Measurements from ENCODE around the gene FAM193B. TPM values are rescaled to one million over a fixed set of nuclear protein-coding genes. Genes with fewer than 3 reads are reported as not detected.

FAM193B gene
- polyA plus RNA-seq, 2 donors, result 42.2 to 141 TPM

DNA sequence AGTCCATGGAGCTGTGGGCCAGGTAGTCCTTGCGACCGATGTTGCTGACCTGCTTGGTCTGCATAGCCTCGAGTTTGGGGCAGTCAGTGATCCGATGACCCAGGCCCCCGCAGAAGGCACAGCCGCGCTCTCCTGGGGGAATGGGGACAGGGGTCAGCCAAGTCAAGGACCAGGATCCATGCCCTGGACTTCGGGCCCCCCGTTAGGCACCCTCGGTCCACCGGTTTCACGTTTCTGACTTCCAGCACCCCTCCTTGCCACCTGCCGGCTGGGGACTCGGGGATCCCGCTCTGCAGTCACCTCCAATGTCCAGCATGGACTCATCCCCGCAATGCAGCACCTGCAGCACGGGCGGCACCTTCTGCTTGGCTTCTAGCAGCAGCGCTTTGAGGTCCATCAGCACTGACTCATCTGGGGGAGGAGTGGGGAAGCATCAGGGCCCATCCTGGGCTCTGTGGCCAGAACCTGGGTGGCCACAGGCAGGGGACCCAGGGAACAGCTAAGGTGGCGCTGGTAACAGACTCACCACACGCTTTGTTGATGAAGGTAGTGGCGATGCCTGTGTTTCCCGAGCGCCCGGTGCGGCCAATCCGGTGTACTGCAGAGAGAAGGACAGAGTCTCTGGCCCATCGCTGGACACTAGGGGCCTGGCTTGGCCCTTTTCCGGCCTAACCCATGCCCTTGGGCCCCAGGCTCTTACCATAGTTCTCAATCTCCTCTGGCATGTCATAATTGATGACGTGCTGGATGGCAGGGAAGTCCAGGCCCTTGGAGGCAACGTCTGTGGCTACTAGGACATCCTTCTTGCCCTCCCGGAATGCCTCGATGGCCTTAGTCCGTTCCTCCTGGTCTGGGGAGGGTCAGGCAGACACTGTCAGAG lies 42.3 kb downstream of the FAM193B start:
- 93 to 94% methylated on average over 33 to 34 of the region's 34 CpGs for WGBS, 2 donors
- H3K27ac ChIP-seq (ENCODE audit: low read depth in 2 of 2, low read length in 1 of 2), result no peak overlapping the region
- H3K4me1 ChIP-seq (ENCODE audit: control insufficient read depth in 2 of 2, insufficient read depth in 2 of 2, low read length in 1 of 2), result peaks cover 3 to 8% of the 10 kb centered on the region in 2 donors
- H3K9me3 ChIP-seq (ENCODE audit: control insufficient read depth in 2 of 2, insufficient read depth in 1 of 2, low read depth in 1 of 2, low read length in 1 of 2), result no peaks in the 10 kb centered on the region
- peaks cover 24 to 44% of the 10 kb centered on the region in 2 donors for H3K36me3 ChIP-seq (ENCODE audit: control insufficient read depth in 2 of 2, insufficient read depth in 2 of 2, low read length in 1 of 2)
- no peak overlapping the region for H3K4me3 ChIP-seq (ENCODE audit: low read depth in 1 of 2, low read length in 2 of 2)
- no peaks in the 10 kb centered on the region for H3K27me3 ChIP-seq (ENCODE audit: control insufficient read depth in 1 of 2, insufficient read depth in 2 of 2, low read length in 2 of 2)

DNA sequence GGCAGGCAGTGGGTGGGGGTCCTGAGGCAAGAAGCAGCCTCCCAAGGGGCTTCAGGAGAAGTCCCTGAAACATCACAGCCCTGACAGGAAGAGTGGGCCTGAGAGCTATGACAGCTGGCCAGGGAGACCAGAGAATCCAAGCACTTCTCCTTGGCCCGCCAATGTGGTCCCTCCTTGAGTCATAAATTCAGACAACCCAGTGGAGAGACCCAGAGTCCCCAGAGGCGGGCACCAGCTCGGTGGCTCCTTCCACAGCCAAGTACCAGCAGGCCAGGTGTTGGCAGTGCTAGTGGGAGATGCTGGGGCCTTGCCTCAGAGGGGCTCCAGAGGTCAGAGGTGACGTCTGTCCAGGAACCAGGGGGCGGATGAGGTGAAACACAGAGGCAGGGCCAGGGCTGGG lies 43.2 kb downstream of the FAM193B start:
- 82 to 83% methylated on average over 5 of the region's 5 CpGs for WGBS, 2 donors
- no peak overlapping the region for H3K27ac ChIP-seq (ENCODE audit: low read depth in 2 of 2, low read length in 1 of 2)

DNA sequence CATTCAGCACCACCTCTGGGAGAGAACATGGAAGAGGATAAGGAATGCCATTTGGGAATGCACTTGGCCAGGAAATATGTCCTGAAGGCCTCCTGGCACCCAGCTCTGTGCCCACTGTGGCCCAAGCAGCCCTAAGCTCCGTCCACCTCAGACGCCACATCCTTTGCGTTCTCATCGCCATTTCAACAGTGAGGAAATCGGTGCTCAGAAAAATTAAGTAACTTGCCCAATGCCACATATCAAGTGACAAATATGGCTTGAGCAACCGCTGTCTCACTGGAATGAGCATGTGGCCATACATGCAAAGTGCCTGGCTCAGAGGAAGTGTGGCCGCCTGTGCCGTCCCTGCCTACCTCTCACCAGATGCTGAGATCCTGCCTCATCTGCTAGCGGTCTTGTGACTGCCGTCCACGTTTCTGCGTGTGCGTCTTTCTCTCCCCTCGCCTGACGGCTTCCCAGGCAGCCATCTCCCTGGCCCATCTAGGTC lies 43.8 kb downstream of the FAM193B start:
- no peaks in the 10 kb centered on the region for H3K27me3 ChIP-seq (ENCODE audit: control insufficient read depth in 1 of 2, insufficient read depth in 2 of 2, low read length in 2 of 2)
- 84 to 85% methylated on average over 15 of the region's 15 CpGs for WGBS, 2 donors
- peaks cover under 1 to 3% of the 10 kb centered on the region in 2 donors for H3K4me1 ChIP-seq (ENCODE audit: control insufficient read depth in 2 of 2, insufficient read depth in 2 of 2, low read length in 1 of 2)
- peaks cover 23 to 44% of the 10 kb centered on the region in 2 donors for H3K36me3 ChIP-seq (ENCODE audit: control insufficient read depth in 2 of 2, insufficient read depth in 2 of 2, low read length in 1 of 2)
- H3K27ac ChIP-seq (ENCODE audit: low read depth in 2 of 2, low read length in 1 of 2), result no peak overlapping the region
- H3K4me3 ChIP-seq (ENCODE audit: low read depth in 1 of 2, low read length in 2 of 2), result no peak overlapping the region
- H3K9me3 ChIP-seq (ENCODE audit: control insufficient read depth in 2 of 2, insufficient read depth in 1 of 2, low read depth in 1 of 2, low read length in 1 of 2), result no peaks in the 10 kb centered on the region

More for the DNA sequence above, 43.2 kb downstream of the FAM193B start:
- Histone ChIP-seq H3K4me3 (ENCODE audit: low read depth in 1 of 2, low read length in 2 of 2) (no peak overlapping the region), H3K27me3 (ENCODE audit: control insufficient read depth in 1 of 2, insufficient read depth in 2 of 2, low read length in 2 of 2) (no peaks in the 10 kb centered on the region), H3K9me3 (ENCODE audit: control insufficient read depth in 2 of 2, insufficient read depth in 1 of 2, low read depth in 1 of 2, low read length in 1 of 2) (no peaks in the 10 kb centered on the region), H3K36me3 (ENCODE audit: control insufficient read depth in 2 of 2, insufficient read depth in 2 of 2, low read length in 1 of 2) (peaks cover 24 to 44% of the 10 kb centered on the region in 2 donors), H3K4me1 (ENCODE audit: control insufficient read depth in 2 of 2, insufficient read depth in 2 of 2, low read length in 1 of 2) (peaks cover 3 to 6% of the 10 kb centered on the region in 2 donors)

DNA sequence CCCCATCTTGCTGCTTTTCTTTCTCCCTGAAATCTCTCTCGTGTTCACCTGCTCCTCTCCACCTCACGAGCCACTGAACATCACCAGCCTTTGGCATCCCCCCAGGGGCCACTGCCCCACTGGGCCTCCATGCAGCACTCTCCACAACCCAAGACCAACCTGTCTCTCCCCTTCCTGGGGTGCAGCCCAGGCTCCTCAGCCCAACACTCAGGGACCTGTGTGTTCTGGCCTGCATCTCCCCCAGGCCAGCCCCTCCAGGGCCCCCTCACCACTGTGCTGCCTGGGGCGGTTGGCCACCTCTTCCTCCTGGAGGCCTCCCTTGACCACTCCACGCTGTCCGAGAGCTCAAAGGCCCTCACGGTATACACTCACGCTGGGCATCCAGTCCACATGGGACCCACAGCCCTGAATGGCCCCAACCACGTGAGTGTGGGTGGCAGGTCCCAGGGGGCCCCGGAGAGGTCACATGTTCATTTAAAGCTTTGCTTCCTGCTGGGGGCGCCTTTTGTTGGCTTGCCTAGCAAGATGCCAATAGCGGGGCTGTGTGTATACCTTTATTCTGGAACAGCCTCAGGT lies 44.3 kb downstream of the FAM193B start:
- H3K4me1 ChIP-seq (ENCODE audit: control insufficient read depth in 2 of 2, insufficient read depth in 2 of 2, low read length in 1 of 2), result peaks cover 0 to 3% of the 10 kb centered on the region in 2 donors
- peaks cover 20 to 44% of the 10 kb centered on the region in 2 donors for H3K36me3 ChIP-seq (ENCODE audit: control insufficient read depth in 2 of 2, insufficient read depth in 2 of 2, low read length in 1 of 2)
- H3K27me3 ChIP-seq (ENCODE audit: control insufficient read depth in 1 of 2, insufficient read depth in 2 of 2, low read length in 2 of 2), result no peaks in the 10 kb centered on the region
- no peak overlapping the region for H3K27ac ChIP-seq (ENCODE audit: low read depth in 2 of 2, low read length in 1 of 2)
- 66 to 69% methylated on average over 11 of the region's 11 CpGs for WGBS, 2 donors
- H3K4me3 ChIP-seq (ENCODE audit: low read depth in 1 of 2, low read length in 2 of 2), result no peak overlapping the region
- no peaks in the 10 kb centered on the region for H3K9me3 ChIP-seq (ENCODE audit: control insufficient read depth in 2 of 2, insufficient read depth in 1 of 2, low read depth in 1 of 2, low read length in 1 of 2)

DNA sequence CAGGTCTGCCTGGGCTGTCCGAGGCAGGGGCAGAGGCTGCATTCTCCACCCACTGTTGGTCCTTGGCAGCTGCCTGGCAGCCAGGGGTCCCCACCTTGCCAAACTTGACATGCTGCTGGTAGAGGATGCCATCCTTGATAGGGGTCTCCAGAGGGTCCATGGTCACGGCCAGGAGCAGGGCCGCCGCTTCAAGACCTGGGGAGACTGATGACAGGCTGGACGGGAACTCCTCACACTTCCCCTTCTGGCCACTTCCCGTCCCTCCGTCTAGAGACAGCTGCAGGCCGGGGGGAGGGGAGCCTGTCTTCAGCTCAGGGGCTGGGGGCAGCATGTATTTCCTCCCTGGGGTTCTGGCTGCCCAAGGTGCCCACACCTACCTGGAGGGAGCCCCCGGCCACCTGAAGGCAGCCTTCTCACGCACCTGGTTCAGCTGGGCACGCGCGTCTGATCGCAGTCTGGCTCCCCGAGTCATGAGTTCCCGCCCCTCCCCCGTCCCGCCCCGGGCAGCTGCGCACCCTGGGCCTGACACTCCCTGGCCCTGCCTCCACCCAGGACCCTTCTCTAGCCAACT lies 44.9 kb downstream of the FAM193B start, which contains the start of gene DOK3:
Gene DOK3, minus strand, starts transcription at position 446 of the 571 bp plus-strand sequence. Its CDS starts 286 bp downstream, at position 160.
- no peak within 1 kb of the TSS for H3K4me3 ChIP-seq (ENCODE audit: low read depth in 1 of 2, low read length in 2 of 2)
- no peaks in the 10 kb centered on the region for H3K9me3 ChIP-seq (ENCODE audit: control insufficient read depth in 2 of 2, insufficient read depth in 1 of 2, low read depth in 1 of 2, low read length in 1 of 2)
- H3K27ac ChIP-seq (ENCODE audit: low read depth in 2 of 2, low read length in 1 of 2), result peak within 1 kb of the TSS in 1 of 2 donors; percentile 2
- H3K4me1 ChIP-seq (ENCODE audit: control insufficient read depth in 2 of 2, insufficient read depth in 2 of 2, low read length in 1 of 2), result no peaks in the 10 kb centered on the region
- peaks cover 20 to 38% of the 10 kb centered on the region in 2 donors for H3K36me3 ChIP-seq (ENCODE audit: control insufficient read depth in 2 of 2, insufficient read depth in 2 of 2, low read length in 1 of 2)
- no peaks in the 10 kb centered on the region for H3K27me3 ChIP-seq (ENCODE audit: control insufficient read depth in 1 of 2, insufficient read depth in 2 of 2, low read length in 2 of 2)
- WGBS, 2 donors, result 33 to 45% methylated on average over 20 of the region's 20 CpGs

DNA sequence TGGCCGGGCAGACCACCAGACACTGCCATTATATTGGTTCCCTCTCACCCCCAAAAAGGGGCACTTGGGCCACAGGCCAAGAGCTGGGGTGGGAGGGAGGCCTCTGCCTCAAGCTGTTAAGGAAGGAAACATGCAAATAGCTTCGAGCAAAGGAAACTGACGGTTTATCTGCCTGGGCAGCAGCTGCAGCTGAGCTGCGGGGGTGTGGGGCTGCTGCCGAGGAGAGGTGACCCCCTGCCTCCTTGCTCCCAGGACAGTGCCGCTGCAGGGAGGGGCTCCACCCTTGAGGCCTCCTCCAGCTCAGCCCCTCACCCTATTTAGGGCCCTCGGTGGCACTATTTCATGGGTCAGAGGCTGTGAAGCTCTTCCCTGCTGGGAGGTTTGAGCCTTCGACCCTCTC lies 45.5 kb downstream of the FAM193B start:
- Histone ChIP-seq H3K27me3 (ENCODE audit: control insufficient read depth in 1 of 2, insufficient read depth in 2 of 2, low read length in 2 of 2) (no peaks in the 10 kb centered on the region), H3K4me1 (ENCODE audit: control insufficient read depth in 2 of 2, insufficient read depth in 2 of 2, low read length in 1 of 2) (no peaks in the 10 kb centered on the region), H3K4me3 (ENCODE audit: low read depth in 1 of 2, low read length in 2 of 2) (no peak overlapping the region), H3K27ac (ENCODE audit: low read depth in 2 of 2, low read length in 1 of 2) (peak overlapping the region in 1 of 2 donors; percentile 2), H3K36me3 (ENCODE audit: control insufficient read depth in 2 of 2, insufficient read depth in 2 of 2, low read length in 1 of 2) (peaks cover 20 to 34% of the 10 kb centered on the region in 2 donors), H3K9me3 (ENCODE audit: control insufficient read depth in 2 of 2, insufficient read depth in 1 of 2, low read depth in 1 of 2, low read length in 1 of 2) (no peaks in the 10 kb centered on the region)
- 61 to 66% methylated on average over 8 of the region's 8 CpGs for WGBS, 2 donors

DNA sequence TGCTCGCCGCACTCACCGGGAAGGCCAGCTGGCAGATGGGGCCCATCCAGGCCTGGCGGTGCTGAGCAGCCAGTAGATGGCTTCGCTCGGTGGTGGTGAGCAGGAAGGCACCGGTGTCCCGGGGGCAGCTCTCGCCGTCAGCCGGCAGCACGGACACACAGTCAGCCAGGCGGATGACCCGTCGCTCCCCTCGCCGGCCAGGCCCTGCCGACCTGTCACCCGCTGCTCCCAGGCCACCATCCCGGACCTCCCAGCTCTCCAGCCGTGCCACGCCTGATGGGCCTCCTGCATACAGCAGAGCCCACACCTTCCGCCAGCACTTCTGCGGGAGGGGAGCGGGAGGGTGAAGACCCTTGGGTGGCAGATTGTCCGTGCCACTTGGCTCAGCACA lies 46.1 kb downstream of the FAM193B start:
- H3K4me1 ChIP-seq (ENCODE audit: control insufficient read depth in 2 of 2, insufficient read depth in 2 of 2, low read length in 1 of 2), result no peaks in the 10 kb centered on the region
- H3K9me3 ChIP-seq (ENCODE audit: control insufficient read depth in 2 of 2, insufficient read depth in 1 of 2, low read depth in 1 of 2, low read length in 1 of 2), result no peaks in the 10 kb centered on the region
- WGBS, 2 donors, result 83 to 84% methylated on average over 24 to 26 of the region's 26 CpGs
- no peak overlapping the region for H3K27ac ChIP-seq (ENCODE audit: low read depth in 2 of 2, low read length in 1 of 2)
- peaks cover 20 to 32% of the 10 kb centered on the region in 2 donors for H3K36me3 ChIP-seq (ENCODE audit: control insufficient read depth in 2 of 2, insufficient read depth in 2 of 2, low read length in 1 of 2)
- no peak overlapping the region for H3K4me3 ChIP-seq (ENCODE audit: low read depth in 1 of 2, low read length in 2 of 2)
- no peaks in the 10 kb centered on the region for H3K27me3 ChIP-seq (ENCODE audit: control insufficient read depth in 1 of 2, insufficient read depth in 2 of 2, low read length in 2 of 2)

DNA sequence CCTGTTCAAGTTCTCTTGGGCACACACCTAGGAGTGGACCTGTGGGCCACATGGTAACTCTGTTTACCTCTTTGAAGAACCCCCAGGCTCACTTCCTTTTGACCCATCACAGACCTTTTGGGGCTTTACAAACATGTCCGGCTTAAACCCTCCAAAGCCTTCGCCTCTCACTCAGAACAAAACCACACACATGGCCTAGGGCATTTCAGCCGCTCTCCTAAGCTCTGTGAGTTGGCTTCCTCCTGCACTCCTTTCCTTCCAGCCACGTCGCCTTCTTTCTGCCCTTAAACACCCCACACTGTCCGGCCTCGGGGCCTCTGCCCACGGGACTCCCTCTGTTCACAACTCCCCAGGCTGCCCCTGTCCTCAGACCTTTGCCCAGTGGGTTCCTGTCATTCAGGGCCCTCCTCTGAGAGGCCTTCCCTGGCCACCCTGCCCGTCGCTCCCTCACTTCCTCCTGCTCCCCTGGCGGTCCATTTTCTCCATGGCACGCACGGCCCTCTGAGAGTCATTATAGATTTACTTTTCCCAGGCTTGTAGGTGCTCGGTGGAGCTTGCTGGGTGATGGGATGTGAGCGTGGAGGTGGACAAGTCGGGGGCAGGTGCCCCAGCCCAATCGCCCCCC lies 46.7 kb downstream of the FAM193B start:
- H3K4me3 ChIP-seq (ENCODE audit: low read depth in 1 of 2, low read length in 2 of 2), result no peak overlapping the region
- H3K36me3 ChIP-seq (ENCODE audit: control insufficient read depth in 2 of 2, insufficient read depth in 2 of 2, low read length in 1 of 2), result peaks cover 19 to 27% of the 10 kb centered on the region in 2 donors
- no peaks in the 10 kb centered on the region for H3K9me3 ChIP-seq (ENCODE audit: control insufficient read depth in 2 of 2, insufficient read depth in 1 of 2, low read depth in 1 of 2, low read length in 1 of 2)
- 77 to 86% methylated on average over 17 of the region's 17 CpGs for WGBS, 2 donors
- no peaks in the 10 kb centered on the region for H3K4me1 ChIP-seq (ENCODE audit: control insufficient read depth in 2 of 2, insufficient read depth in 2 of 2, low read length in 1 of 2)
- H3K27me3 ChIP-seq (ENCODE audit: control insufficient read depth in 1 of 2, insufficient read depth in 2 of 2, low read length in 2 of 2), result no peaks in the 10 kb centered on the region
- H3K27ac ChIP-seq (ENCODE audit: low read depth in 2 of 2, low read length in 1 of 2), result no peak overlapping the region

DNA sequence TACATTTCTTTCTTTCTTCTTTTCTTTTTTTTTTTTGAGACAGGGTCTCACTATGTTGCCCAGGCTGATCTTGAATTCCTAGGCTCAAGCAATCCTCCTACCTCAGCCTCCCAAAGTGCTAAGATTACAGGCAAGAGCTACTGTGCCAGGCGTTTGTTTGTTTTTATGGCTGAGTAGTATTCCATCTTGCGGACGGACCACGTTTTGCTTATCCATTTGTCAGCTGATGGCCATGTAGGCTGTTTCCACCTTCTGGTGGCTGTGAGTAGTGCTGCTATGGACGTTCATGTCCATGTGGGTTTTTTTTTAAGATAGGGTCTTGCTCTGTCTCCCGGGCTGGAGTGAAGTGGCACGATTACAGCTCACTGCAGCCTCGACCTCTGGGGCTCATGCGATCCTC lies 47.2 kb downstream of the FAM193B start:
- H3K36me3 ChIP-seq (ENCODE audit: control insufficient read depth in 2 of 2, insufficient read depth in 2 of 2, low read length in 1 of 2), result peaks cover 14 to 21% of the 10 kb centered on the region in 2 donors
- H3K27me3 ChIP-seq (ENCODE audit: control insufficient read depth in 1 of 2, insufficient read depth in 2 of 2, low read length in 2 of 2), result no peaks in the 10 kb centered on the region
- no peaks in the 10 kb centered on the region for H3K9me3 ChIP-seq (ENCODE audit: control insufficient read depth in 2 of 2, insufficient read depth in 1 of 2, low read depth in 1 of 2, low read length in 1 of 2)
- H3K4me1 ChIP-seq (ENCODE audit: control insufficient read depth in 2 of 2, insufficient read depth in 2 of 2, low read length in 1 of 2), result no peaks in the 10 kb centered on the region
- no peak overlapping the region for H3K27ac ChIP-seq (ENCODE audit: low read depth in 2 of 2, low read length in 1 of 2)
- no peak overlapping the region for H3K4me3 ChIP-seq (ENCODE audit: low read depth in 1 of 2, low read length in 2 of 2)
- 77 to 84% methylated on average over 9 of the region's 9 CpGs for WGBS, 2 donors
